GM20000 (cell line): Measurements from ENCODE around the gene UBASH3B.
"Not testable (repeated sequence)": the region's sequence is repeated elsewhere in the genome, so short reads cannot be mapped to it uniquely, and the experiment has no call there.

ENCODE experiments used
- DNase-seq: peaks from one replicate; pipeline ENCODE4 v3.0.0; 2012; ENCODE audit warnings: low spot score
- TF ChIP-seq, protein P1 (sequence below): IDR thresholded peaks from 2 replicates; pipeline ENCODE4 v1.5.1; 2012; ENCODE audit warnings: mild to moderate bottlenecking, control low read depth; ENCODE audit errors: extremely low read depth, missing control alignments

Gene UBASH3B

DNA sequence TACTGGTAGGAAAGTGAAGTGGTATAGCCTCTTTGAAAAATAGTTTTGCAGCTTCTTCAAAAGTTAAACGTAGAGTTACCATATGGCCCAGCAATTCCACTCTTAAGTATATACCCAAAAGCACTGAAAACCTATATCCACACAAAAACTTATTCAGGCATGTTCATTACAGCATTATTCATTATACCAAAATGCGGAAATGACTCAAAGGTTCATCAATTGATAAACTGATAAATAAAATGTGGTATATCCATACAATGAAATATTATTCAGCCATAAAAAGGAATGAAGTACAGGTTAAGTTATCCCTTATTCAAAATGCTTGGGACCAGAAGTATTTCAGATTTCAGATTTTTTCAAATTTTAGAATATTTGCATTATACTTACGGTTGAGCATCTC lies 35.8 kb upstream of the UBASH3B start:
- TF ChIP-seq, protein P1, sequence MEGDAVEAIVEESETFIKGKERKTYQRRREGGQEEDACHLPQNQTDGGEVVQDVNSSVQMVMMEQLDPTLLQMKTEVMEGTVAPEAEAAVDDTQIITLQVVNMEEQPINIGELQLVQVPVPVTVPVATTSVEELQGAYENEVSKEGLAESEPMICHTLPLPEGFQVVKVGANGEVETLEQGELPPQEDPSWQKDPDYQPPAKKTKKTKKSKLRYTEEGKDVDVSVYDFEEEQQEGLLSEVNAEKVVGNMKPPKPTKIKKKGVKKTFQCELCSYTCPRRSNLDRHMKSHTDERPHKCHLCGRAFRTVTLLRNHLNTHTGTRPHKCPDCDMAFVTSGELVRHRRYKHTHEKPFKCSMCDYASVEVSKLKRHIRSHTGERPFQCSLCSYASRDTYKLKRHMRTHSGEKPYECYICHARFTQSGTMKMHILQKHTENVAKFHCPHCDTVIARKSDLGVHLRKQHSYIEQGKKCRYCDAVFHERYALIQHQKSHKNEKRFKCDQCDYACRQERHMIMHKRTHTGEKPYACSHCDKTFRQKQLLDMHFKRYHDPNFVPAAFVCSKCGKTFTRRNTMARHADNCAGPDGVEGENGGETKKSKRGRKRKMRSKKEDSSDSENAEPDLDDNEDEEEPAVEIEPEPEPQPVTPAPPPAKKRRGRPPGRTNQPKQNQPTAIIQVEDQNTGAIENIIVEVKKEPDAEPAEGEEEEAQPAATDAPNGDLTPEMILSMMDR, result no peak
- no peak for DNase-seq

DNA sequence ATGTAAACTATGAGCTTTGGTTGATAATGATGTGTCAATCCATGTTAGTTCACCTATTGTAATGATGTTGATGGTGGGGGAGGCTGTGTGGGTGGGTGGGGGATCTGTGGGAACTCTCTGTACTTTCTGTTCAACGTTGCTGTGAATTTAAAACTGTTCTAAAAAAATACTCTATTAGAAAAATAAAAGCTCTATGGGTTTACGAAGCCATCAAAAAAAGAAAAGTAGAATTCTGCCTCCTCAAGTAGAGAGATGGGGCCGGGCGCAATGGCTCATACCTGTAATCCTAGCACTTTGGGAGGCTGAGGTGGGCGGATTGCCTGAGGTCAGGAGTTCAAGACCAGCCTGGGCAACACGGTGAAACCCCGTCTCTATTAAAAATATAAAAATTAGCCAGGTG lies 30.0 kb upstream of the UBASH3B start:
- not testable (repeated sequence) for DNase-seq

DNA sequence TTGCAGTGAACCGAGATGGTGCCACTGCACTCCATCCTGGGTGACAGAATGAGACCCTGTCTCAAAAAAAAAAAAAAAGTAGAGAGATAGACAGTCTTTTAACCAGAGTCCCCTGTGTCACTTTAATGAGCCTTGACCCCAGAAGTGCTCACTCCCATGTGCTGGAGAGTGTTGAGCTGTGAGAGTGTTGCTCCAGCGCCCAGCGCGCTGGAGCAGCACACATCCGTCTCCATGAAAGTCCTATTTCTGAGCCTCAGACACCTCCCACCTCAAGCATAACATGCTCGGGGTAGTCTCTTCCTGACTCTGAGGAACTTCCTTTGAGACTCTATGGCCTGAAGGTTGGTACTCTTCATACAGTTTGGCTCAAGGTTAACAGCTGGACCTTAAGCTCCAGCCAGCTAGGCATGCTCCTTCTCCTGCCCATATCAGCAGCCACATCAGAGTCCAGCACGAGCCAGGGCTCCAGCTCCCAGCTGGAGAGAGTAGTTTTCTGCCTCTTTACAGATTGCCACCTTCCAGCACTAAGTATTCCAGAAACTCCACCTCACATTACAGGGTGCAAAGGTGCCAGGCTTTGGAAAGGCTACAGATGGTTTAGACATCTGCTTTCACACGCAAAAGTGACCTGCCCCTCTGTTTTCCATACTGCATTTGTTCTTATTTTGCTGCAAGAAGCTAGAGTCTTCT lies 29.4 kb upstream of the UBASH3B start:
- TF ChIP-seq, protein P1, result no peak
- DNase-seq, result no peak

DNA sequence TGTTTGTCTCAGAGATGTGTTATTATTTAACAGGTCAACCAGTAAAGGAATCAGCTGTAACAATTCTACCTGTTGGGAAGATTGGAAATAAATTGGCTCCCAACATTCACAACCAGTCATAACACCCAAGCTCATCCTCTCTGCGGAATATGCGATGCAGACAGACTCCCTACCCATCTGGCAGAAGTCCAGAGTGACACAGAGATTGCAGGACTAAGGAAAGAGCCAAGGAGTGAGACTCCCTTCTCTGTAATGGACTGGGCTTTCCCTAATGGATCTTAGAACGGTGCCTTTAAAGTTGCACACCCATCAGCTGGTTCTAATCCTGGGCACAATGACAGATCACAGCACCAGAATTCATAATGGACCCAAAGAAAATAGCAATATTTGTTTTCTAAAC lies 27.8 kb upstream of the UBASH3B start:
- TF ChIP-seq, protein P1, result no peak
- DNase-seq, result no peak

DNA sequence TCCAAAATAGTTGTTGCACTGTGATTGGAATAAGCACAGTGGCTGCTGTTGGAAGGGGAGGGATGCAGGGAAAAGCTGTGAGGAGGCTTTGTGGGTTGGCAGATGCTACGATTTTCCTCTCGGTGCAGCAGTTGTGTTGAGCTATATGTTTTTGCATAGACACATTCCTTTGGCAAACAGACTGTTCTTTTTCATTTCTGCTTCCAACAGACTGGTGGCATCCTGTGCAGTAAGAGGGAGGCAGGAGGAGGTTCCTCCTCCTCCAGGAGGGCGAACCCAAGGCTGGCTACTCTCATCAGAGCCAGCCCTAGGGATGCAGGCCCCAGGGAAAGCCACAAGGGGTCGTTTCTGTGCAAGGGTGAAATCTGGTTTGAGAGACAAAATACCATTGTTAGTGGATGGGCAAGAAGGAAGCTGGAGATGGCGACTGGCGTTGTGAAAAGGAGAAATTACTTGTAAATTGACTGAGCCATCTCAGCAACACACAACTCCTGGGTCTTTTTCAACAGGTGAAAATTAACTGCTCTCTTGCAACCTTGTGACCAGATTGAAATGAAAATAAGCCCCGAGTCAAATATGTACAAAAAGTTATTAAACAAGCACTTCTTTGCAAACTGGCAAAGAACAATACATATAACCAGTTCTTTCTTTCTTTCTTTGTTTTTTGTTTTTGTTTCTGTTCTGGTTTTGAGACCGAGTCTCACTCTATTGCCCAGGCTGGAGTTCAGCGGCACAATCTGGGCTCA lies 26.5 kb upstream of the UBASH3B start:
- peak; percentile 69 for DNase-seq
- TF ChIP-seq, protein P1, result peak; percentile 50

DNA sequence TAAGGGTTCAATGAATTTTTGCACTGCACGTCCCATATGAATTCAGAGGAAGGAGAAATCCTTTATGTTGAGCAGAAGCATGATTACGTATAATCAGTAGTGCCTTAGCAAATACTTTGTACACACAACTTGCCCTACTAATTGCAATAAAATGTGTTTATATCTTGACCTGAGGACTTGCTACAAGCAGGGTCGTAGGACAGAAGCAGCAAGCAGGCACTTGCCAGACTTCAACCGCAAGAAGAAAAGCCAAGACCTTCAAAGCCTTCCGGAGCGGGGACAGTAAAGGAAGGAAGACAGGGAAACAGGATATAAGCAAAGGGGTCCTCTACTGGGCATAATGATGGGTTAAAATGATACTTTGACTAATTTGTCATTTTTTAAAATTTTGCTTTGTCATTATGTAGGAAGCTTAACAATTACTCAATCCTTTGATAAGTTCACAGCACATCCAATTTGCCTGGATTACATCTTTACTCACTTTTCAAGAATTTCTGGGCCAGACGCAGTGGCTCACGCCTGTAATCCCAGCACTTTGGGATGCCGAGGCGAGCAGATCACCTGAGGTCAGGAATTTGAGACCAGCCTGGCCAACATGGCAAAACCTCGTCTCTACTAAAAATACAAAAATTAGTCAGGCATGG lies 23.2 kb upstream of the UBASH3B start:
- TF ChIP-seq, protein P1, result no peak
- no peak for DNase-seq

DNA sequence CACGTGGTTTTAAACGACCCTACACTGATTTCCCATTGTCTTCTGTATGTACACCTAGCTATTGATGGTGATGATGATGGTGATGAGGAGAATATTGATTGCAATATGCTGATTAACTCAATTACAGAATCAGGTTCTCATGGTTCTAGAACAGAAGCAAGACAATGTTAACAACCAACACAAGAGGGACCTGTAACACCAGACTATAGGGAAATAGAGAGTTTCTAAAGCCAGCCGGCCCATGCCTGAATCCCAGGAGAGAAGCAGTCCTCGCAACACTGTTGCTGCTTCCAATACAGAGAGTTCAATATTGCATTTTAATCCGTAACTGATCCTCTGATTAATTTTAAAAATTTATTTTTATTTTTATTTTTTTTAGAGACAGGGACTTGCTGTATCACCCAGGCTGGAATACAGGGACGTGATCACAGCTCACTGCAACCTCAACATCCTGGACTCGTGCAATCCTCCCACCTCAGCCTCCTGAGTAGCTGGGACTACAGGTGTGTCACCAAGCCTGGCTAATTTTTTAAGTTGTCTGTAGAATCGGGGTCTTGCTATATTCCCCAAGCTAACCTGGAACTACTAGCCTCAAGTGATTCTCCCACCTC lies 22.2 kb upstream of the UBASH3B start:
- TF ChIP-seq, protein P1, result no peak

More for the DNA sequence above, 22.2 kb upstream of the UBASH3B start:
- DNase-seq, result peak; percentile 55
